GM12878 (cell line): ENCODE results near the gene HPX. TPM values are rescaled to one million over a fixed set of nuclear protein-coding genes. Genes with fewer than 3 reads are reported as not detected.
A peak's percentile ranks its signal among the peaks of the same experiment; 100 is the strongest.

Source experiments
- E2F4 ChIP-seq: IDR thresholded peaks from 2 replicates; pipeline ENCODE4 v1.6.1; 2012; ENCODE audit warnings: low read depth, low read length, improper control_type of control experiment
- KAT2A ChIP-seq: conservative IDR thresholded peaks from 2 replicates; pipeline ENCODE4 v1.6.1; 2011; ENCODE audit warnings: low read depth, low read length; ENCODE audit not compliant: control insufficient read depth
- MAX ChIP-seq: IDR thresholded peaks from 2 replicates; pipeline ENCODE4 v1.6.1; 2012; ENCODE audit warnings: low read depth, low read length, improper control_type of control experiment
- NR2F1 ChIP-seq: fragments of 450-650 bp; conservative IDR thresholded peaks from 2 replicates; pipeline ENCODE4 v1.6.1; 2017; ENCODE audit warnings: mild to moderate bottlenecking
- PBX3 ChIP-seq: IDR thresholded peaks from 2 replicates; pipeline ENCODE4 v1.6.1; 2011; ENCODE audit warnings: mild to moderate bottlenecking, low read depth, low read length, moderate library complexity; ENCODE audit not compliant: insufficient replicate concordance
- PKNOX1 ChIP-seq: fragments of 450-650 bp; IDR thresholded peaks from 2 replicates; pipeline ENCODE4 v1.6.1; 2016; ENCODE audit warnings: mild to moderate bottlenecking
- RELB ChIP-seq: fragments of 450-650 bp; IDR thresholded peaks from 2 replicates; pipeline ENCODE4 v1.6.1; 2017; ENCODE audit warnings: low read depth, mild to moderate bottlenecking, moderate library complexity
- SP1 ChIP-seq: IDR thresholded peaks from one replicate; pipeline ENCODE4 v1.6.1; 2011; ENCODE audit warnings: low read depth, low read length
- TBL1XR1 ChIP-seq: IDR thresholded peaks from 2 replicates; pipeline ENCODE4 v1.6.1; 2012; ENCODE audit warnings: low read depth, low read length, improper control_type of control experiment
- YY1 ChIP-seq: IDR thresholded peaks from 2 replicates; pipeline ENCODE4 v1.6.1; 2011; ENCODE audit warnings: low read depth, mild to moderate bottlenecking, low read length
- ZBTB11 ChIP-seq: fragments of 450-650 bp; formaldehyde crosslinking; IDR thresholded peaks from 2 replicates; pipeline ENCODE4 v1.5.0; 2022; ENCODE audit warnings: mild to moderate bottlenecking, missing genetic modification characterization
- ZBTB4 ChIP-seq: fragments of 450-650 bp; formaldehyde crosslinking; IDR thresholded peaks from 2 replicates; pipeline ENCODE4 v1.4.0; 2022; ENCODE audit warnings: mild to moderate bottlenecking, moderate library complexity
- ZNF217 ChIP-seq: fragments of 450-650 bp; IDR thresholded peaks from 2 replicates; pipeline ENCODE4 v1.6.1; 2017; ENCODE audit warnings: antibody characterized with exemption, mild to moderate bottlenecking
- polyA plus RNA-seq, 11 experiments: library from polyadenylated mRNA; depleted of rRNA in 4 of 11; unstranded in 6 of 11; stranded (reverse) in 5 of 11; fragments of >200 nt; fragmentation: Nextera tagmentation in 4 of 11; fragmentation: Illumina TruSeq in 1 of 11; extraction: Ambion mirVana in 4 of 11; extraction: Trizol in 1 of 11; gene quantifications; 1 replicate in 1 of 11; 2 replicates in 10 of 11; pipeline versions ENCODE4 v1.2.1 to v1.2.3, GENCODE V29; 2011 to 2016; ENCODE audit warnings: inconsistent platforms in 2 of 11, missing spikeins in 2 of 11, low read depth in 1 of 11
- total RNA-seq, 4 experiments: library from RNA; depleted of rRNA in 3 of 4; stranded (reverse); fragments of >200 nt in 3 of 4; fragmentation: Illumina TruSeq in 1 of 4; extraction: Trizol in 1 of 4; gene quantifications; 2 replicates each; pipeline versions ENCODE4 v1.2.1 to v1.2.3, GENCODE V29; 2013 to 2021

Gene HPX
- total and polyA plus RNA-seq, 10 of the 15 experiments (the other 5 are each of a cell fraction or from before 2014, with no cell fraction given): 0.08 to 1.7 (median 0.18) TPM; not detected in 1

GRCh38 chr11:6481012-6481923, 40.5 kb upstream of the HPX start, which contains the start of the genes ARFIP2 and TIMM10B (continued):
- no peak for TF ChIP-seq ZBTB11 (CRISPR knock-in tag)
- no peak for TF ChIP-seq E2F4
- peak; percentile 65 for TF ChIP-seq YY1
- no peak for TF ChIP-seq ZBTB4 (CRISPR knock-in tag)
- TF ChIP-seq PBX3: no peak
- peak; percentile 90 for TF ChIP-seq MAX
- peak; percentile 31; the same call in 1 of the 2 replicates for TF ChIP-seq ZNF217
- TF ChIP-seq TBL1XR1: peak; percentile 42; the same call in 1 of the 2 replicates
- no peak for TF ChIP-seq KAT2A
- TF ChIP-seq PKNOX1: peak; percentile 79
- TF ChIP-seq NR2F1: peak; percentile 35; the same call in 1 of the 2 replicates
- peak; percentile 55 for TF ChIP-seq SP1
- peak; percentile 68; the same call in 1 of the 2 replicates for TF ChIP-seq RELB
